ENCODE data around the gene ASRGL1. TPM values are rescaled to one million over a fixed set of nuclear protein-coding genes. Genes with fewer than 3 reads are reported as not detected.

Gene ASRGL1
- total RNA-seq, 1 donor from 2014 or later: 2.9 TPM

DNA sequence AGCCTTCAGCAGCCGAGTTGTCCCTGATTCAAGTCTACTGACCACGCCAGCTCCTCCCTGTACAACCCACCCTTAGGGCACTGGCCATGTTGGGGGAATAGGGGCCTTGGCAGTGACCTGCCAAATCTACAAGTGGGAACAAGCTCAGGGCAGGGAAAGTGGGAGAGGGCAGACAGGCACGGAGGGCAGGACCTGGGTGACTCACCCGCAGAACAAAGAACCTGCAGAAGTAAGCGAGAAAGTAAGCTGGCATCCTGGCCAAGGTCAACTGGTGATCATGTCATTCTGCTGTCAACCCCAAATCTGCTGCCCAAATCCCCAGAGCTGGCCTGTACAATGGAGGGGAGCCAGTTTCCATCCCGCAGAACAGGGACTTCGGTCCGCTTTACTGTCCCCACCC, 73.7 kb downstream of the ASRGL1 start:
- TF ChIP-seq, protein P1, sequence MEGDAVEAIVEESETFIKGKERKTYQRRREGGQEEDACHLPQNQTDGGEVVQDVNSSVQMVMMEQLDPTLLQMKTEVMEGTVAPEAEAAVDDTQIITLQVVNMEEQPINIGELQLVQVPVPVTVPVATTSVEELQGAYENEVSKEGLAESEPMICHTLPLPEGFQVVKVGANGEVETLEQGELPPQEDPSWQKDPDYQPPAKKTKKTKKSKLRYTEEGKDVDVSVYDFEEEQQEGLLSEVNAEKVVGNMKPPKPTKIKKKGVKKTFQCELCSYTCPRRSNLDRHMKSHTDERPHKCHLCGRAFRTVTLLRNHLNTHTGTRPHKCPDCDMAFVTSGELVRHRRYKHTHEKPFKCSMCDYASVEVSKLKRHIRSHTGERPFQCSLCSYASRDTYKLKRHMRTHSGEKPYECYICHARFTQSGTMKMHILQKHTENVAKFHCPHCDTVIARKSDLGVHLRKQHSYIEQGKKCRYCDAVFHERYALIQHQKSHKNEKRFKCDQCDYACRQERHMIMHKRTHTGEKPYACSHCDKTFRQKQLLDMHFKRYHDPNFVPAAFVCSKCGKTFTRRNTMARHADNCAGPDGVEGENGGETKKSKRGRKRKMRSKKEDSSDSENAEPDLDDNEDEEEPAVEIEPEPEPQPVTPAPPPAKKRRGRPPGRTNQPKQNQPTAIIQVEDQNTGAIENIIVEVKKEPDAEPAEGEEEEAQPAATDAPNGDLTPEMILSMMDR (IDR thresholded peaks at IDR 0.05): no peak
- Mint-ChIP-seq H3K4me3 (ENCODE audit: unreplicated experiment) (no peak overlapping the region), H3K4me1 (ENCODE audit: unreplicated experiment) (peaks cover 2% of the 10 kb centered on the region), H3K27ac (ENCODE audit: unreplicated experiment) (no peak overlapping the region), H3K27me3 (ENCODE audit: unreplicated experiment) (no peaks in the 10 kb centered on the region), H3K9me3 (ENCODE audit: unreplicated experiment) (no peaks in the 10 kb centered on the region), H3K36me3 (ENCODE audit: unreplicated experiment) (no peaks in the 10 kb centered on the region)
- no peak for DNase-seq (ENCODE audit: extremely low spot score, unreplicated experiment)

DNA sequence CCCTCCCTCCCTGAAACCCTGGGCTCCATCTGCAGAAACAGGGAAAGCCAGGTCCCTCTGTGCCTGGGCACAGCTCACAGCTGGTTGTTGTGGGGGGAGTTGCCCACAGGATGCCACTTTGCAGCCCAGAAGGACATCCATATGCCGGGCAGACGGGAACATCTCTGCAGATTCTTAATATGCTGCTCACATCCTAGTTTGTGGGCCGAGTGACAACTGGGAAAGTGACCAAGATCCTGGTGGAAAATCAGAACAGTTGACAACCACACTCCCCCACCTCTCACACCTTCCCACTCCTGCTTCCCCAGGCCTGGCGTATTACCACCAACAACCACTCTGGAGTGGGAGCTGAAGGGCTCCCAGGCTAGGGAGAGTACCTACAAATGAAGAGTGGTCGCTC, 74.3 kb downstream of the ASRGL1 start:
- H3K27ac Mint-ChIP-seq (ENCODE audit: unreplicated experiment): no peak overlapping the region
- no peaks in the 10 kb centered on the region for H3K27me3 Mint-ChIP-seq (ENCODE audit: unreplicated experiment)
- H3K4me1 Mint-ChIP-seq (ENCODE audit: unreplicated experiment): peaks cover 2% of the 10 kb centered on the region
- H3K4me3 Mint-ChIP-seq (ENCODE audit: unreplicated experiment): no peak overlapping the region
- TF ChIP-seq, protein P1 (IDR thresholded peaks at IDR 0.05): no peak
- no peaks in the 10 kb centered on the region for H3K9me3 Mint-ChIP-seq (ENCODE audit: unreplicated experiment)
- DNase-seq (ENCODE audit: extremely low spot score, unreplicated experiment): no peak
- no peaks in the 10 kb centered on the region for H3K36me3 Mint-ChIP-seq (ENCODE audit: unreplicated experiment)

- H3K4me3 Mint-ChIP-seq (ENCODE audit: unreplicated experiment): no peak overlapping the region
- TF ChIP-seq, protein P1 (IDR thresholded peaks at IDR 0.05): no peak
- no peak for DNase-seq (ENCODE audit: extremely low spot score, unreplicated experiment)
- no peak overlapping the region for H3K27ac Mint-ChIP-seq (ENCODE audit: unreplicated experiment)
- no peaks in the 10 kb centered on the region for H3K36me3 Mint-ChIP-seq (ENCODE audit: unreplicated experiment)
- H3K4me1 Mint-ChIP-seq (ENCODE audit: unreplicated experiment): peaks cover 2% of the 10 kb centered on the region
- no peaks in the 10 kb centered on the region for H3K9me3 Mint-ChIP-seq (ENCODE audit: unreplicated experiment)
- no peaks in the 10 kb centered on the region for H3K27me3 Mint-ChIP-seq (ENCODE audit: unreplicated experiment)
Measured at GRCh38 chr11:62413060-62413696, 75.9 kb downstream of the ASRGL1 start.

DNA sequence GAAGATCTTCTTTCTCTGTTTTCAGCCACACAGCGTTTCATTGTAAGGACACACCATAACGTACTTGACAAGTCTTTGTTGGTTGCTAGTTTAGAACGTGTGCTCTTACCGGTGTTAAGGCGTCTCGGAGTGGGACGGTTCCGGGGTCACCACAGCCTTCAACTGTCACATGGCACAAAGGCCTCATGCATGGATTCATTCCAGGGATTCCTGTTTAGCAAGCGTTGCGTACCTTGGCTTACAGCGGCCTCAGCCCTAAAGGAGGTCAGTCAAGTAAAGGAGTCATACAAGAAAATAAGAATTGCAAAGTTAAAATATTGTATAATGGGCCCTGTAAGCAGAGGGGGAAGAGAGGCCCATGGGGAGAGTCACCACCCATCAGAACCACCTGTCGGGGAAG, 79.3 kb downstream of the ASRGL1 start:
- peaks cover 2% of the 10 kb centered on the region for H3K4me1 Mint-ChIP-seq (ENCODE audit: unreplicated experiment)
- no peak overlapping the region for H3K27ac Mint-ChIP-seq (ENCODE audit: unreplicated experiment)
- H3K9me3 Mint-ChIP-seq (ENCODE audit: unreplicated experiment): no peaks in the 10 kb centered on the region
- H3K36me3 Mint-ChIP-seq (ENCODE audit: unreplicated experiment): no peaks in the 10 kb centered on the region
- TF ChIP-seq, protein P1 (IDR thresholded peaks at IDR 0.05): no peak
- H3K27me3 Mint-ChIP-seq (ENCODE audit: unreplicated experiment): peaks cover 2% of the 10 kb centered on the region
- no peak for DNase-seq (ENCODE audit: extremely low spot score, unreplicated experiment)
- no peak overlapping the region for H3K4me3 Mint-ChIP-seq (ENCODE audit: unreplicated experiment)

GRCh38 chr11:62418136-62418535, 80.9 kb downstream of the ASRGL1 start:
- Mint-ChIP-seq H3K4me1 (ENCODE audit: unreplicated experiment) (peaks cover 4% of the 10 kb centered on the region), H3K9me3 (ENCODE audit: unreplicated experiment) (no peaks in the 10 kb centered on the region), H3K4me3 (ENCODE audit: unreplicated experiment) (no peak overlapping the region), H3K27ac (ENCODE audit: unreplicated experiment) (no peak overlapping the region), H3K27me3 (ENCODE audit: unreplicated experiment) (peaks cover 2% of the 10 kb centered on the region), H3K36me3 (ENCODE audit: unreplicated experiment) (no peaks in the 10 kb centered on the region)
- DNase-seq (ENCODE audit: extremely low spot score, unreplicated experiment): no peak
- TF ChIP-seq, protein P1 (IDR thresholded peaks at IDR 0.05): no peak

All from osteocyte (in vitro differentiated cells).